IMR-90 (cell line): ENCODE data around the gene NTRK2. TPM values are rescaled to one million over a fixed set of nuclear protein-coding genes. Genes with fewer than 3 reads are reported as not detected.

Experiments
- ATAC-seq: fragments of 200-7000 bp; cut with Tn5 transposase; 2 replicates; pipeline ENCODE4 v1.9.1; 2020; ENCODE audit warnings: low read depth, mild to moderate bottlenecking, moderate library complexity
- BruUV-seq: library from RNA; stranded (reverse); fragments of 400-500 nt; replicated peaks from 2 replicates; lab custom pipeline; 2021; lab: Mats Ljungman, UMichigan
- CTCF ChIA-PET: fragments of 300-600 bp; formaldehyde crosslinking; extraction: SDS; loops from one replicate; lab custom pipeline; 2021; ENCODE audit warnings: antibody characterized with exemption; lab: Yijun Ruan, JAX
- POLR2A ChIA-PET: fragments of 300-600 bp; sonication (Branson Sonifier 250); formaldehyde crosslinking; loops from one replicate; lab custom pipeline; 2022; ENCODE audit warnings: antibody characterized with exemption; ENCODE audit not compliant: unreplicated experiment; lab: Charles Lee
- DNase-seq: peaks from one replicate; pipeline ENCODE4 v3.0.0; 2013
- H2AFZ ChIP-seq: replicated peaks from 2 replicates; pipeline ENCODE3; 2013; ENCODE audit warnings: low read length, mild to moderate bottlenecking; ENCODE audit not compliant: poor library complexity
- H2AK5ac ChIP-seq: 2 replicates; pipeline ENCODE4 v1.6.1; 2013; ENCODE audit warnings: low read depth, low read length, inconsistent platforms
- H2AK9ac ChIP-seq: replicated peaks from 2 replicates; pipeline ENCODE3; 2013; ENCODE audit warnings: mild to moderate bottlenecking, low read depth, low read length, moderate library complexity; ENCODE audit not compliant: poor library complexity
- H2BK120ac ChIP-seq: 2 replicates; pipeline ENCODE4 v1.6.1; 2013; ENCODE audit warnings: low read depth, low read length, inconsistent platforms
- H2BK15ac ChIP-seq: 3 replicates; pipeline ENCODE4 v1.6.1; 2013; ENCODE audit warnings: low read depth, low read length, inconsistent platforms
- H2BK20ac ChIP-seq: 2 replicates; pipeline ENCODE4 v1.6.1; 2013; ENCODE audit warnings: low read depth, mild to moderate bottlenecking, inconsistent platforms, low read length, moderate library complexity
- H2BK5ac ChIP-seq: 2 replicates; pipeline ENCODE4 v1.6.1; 2013; ENCODE audit warnings: mild to moderate bottlenecking, low read depth, low read length, inconsistent platforms; ENCODE audit not compliant: poor library complexity, severe bottlenecking
- H3K14ac ChIP-seq: replicated peaks from 2 replicates; pipeline ENCODE4 v1.6.1; 2013; ENCODE audit warnings: low read depth, low read length, inconsistent platforms
- H3K18ac ChIP-seq: 2 replicates; pipeline ENCODE4 v1.6.1; 2013; ENCODE audit warnings: low read depth, low read length, control low read depth
- H3K23ac ChIP-seq: 2 replicates; pipeline ENCODE4 v1.6.1; 2013; ENCODE audit warnings: low read depth, low read length, inconsistent platforms
- H3K27ac ChIP-seq: 2 replicates; pipeline ENCODE4 v1.5.1; 2013; ENCODE audit warnings: mild to moderate bottlenecking, control low read depth, low read length; ENCODE audit not compliant: insufficient read depth
- H3K27me3 ChIP-seq: 2 replicates; pipeline ENCODE4 v1.6.1; 2013; ENCODE audit warnings: low read length; ENCODE audit not compliant: control insufficient read depth, insufficient read depth
- H3K36me3 ChIP-seq: 2 replicates; pipeline ENCODE4 v1.6.1; 2013; ENCODE audit warnings: low read length, mixed read lengths; ENCODE audit not compliant: control insufficient read depth, insufficient read depth
- H3K4ac ChIP-seq: 2 replicates; pipeline ENCODE4 v1.6.1; 2013; ENCODE audit warnings: low read depth, low read length, inconsistent platforms
- H3K4me1 ChIP-seq: 2 replicates; pipeline ENCODE4 v1.6.1; 2013; ENCODE audit warnings: low read length, mixed read lengths; ENCODE audit not compliant: control insufficient read depth, insufficient read depth
- H3K4me2 ChIP-seq: 2 replicates; pipeline ENCODE4 v1.6.1; 2013; ENCODE audit warnings: low read depth, mild to moderate bottlenecking, control low read depth, low read length, moderate library complexity
- H3K4me3 ChIP-seq: 2 replicates; pipeline ENCODE4 v1.5.1; 2013; ENCODE audit warnings: low read depth, mild to moderate bottlenecking, control low read depth, low read length, moderate library complexity; ENCODE audit not compliant: insufficient read depth
- H3K56ac ChIP-seq: 2 replicates; pipeline ENCODE4 v1.6.1; 2013; ENCODE audit warnings: low read length, inconsistent platforms; ENCODE audit not compliant: insufficient read depth; ENCODE audit errors: extremely low read depth
- H3K79me1 ChIP-seq, 2 experiments: 2 replicates each; pipeline ENCODE4 v1.6.1; 2013; ENCODE audit warnings: low read length in 2 of 2, inconsistent platforms in 1 of 2, low read depth in 1 of 2
- H3K9ac ChIP-seq: 2 replicates; pipeline ENCODE4 v1.6.1; 2013; ENCODE audit warnings: low read depth, low read length, control low read depth
- H3K9me1 ChIP-seq: 2 replicates; pipeline ENCODE4 v1.6.1; 2013; ENCODE audit warnings: low read length, inconsistent platforms; ENCODE audit not compliant: insufficient read depth
- H3K9me3 ChIP-seq: 2 replicates; pipeline ENCODE4 v1.6.1; 2013; ENCODE audit warnings: low read length; ENCODE audit not compliant: control insufficient read depth, insufficient read depth
- H4K20me1 ChIP-seq: 2 replicates; pipeline ENCODE4 v1.6.1; 2013; ENCODE audit warnings: low read length, inconsistent platforms; ENCODE audit not compliant: insufficient read depth
- H4K5ac ChIP-seq: 2 replicates; pipeline ENCODE4 v1.6.1; 2013; ENCODE audit warnings: mild to moderate bottlenecking, low read depth, low read length, control low read depth
- H4K8ac ChIP-seq, 2 experiments: 2 replicates each; pipeline ENCODE4 v1.6.1; 2013; ENCODE audit warnings: low read depth in 2 of 2, low read length in 2 of 2, control low read depth in 1 of 2, inconsistent platforms in 1 of 2
- H4K91ac ChIP-seq: 2 replicates; pipeline ENCODE4 v1.6.1; 2013; ENCODE audit warnings: low read depth, low read length, inconsistent platforms; ENCODE audit not compliant: insufficient read depth
- BHLHE40 ChIP-seq: fragments of 150-350 bp; IDR thresholded peaks from 2 replicates; pipeline ENCODE4 v1.6.1; 2016; ENCODE audit warnings: mild to moderate bottlenecking, low read depth, low read length
- CEBPB ChIP-seq: IDR thresholded peaks from 2 replicates; pipeline ENCODE4 v1.6.1; 2012; ENCODE audit warnings: low read depth, low read length, improper control_type of control experiment
- ELK1 ChIP-seq: fragments of 150-350 bp; IDR thresholded peaks from 2 replicates; pipeline ENCODE4 v1.6.1; 2016; ENCODE audit warnings: low read depth, mild to moderate bottlenecking, low read length, moderate library complexity, borderline replicate concordance
- MAZ ChIP-seq: IDR thresholded peaks from 2 replicates; pipeline ENCODE4 v1.6.1; 2012; ENCODE audit warnings: low read depth, mild to moderate bottlenecking, low read length, improper control_type of control experiment, moderate library complexity, borderline replicate concordance
- MXI1 ChIP-seq: IDR thresholded peaks from 2 replicates; pipeline ENCODE4 v1.6.1; 2012; ENCODE audit warnings: low read depth, mild to moderate bottlenecking, low read length, moderate library complexity, borderline replicate concordance
- NFE2L2 ChIP-seq: fragments of 150-350 bp; IDR thresholded peaks from 2 replicates; pipeline ENCODE4 v1.6.1; 2016; ENCODE audit warnings: low read depth, mild to moderate bottlenecking, low read length
- POLR2A ChIP-seq: IDR thresholded peaks from 2 replicates; pipeline ENCODE4 v1.6.1; 2012; ENCODE audit warnings: mild to moderate bottlenecking, low read depth, low read length
- RFX5 ChIP-seq: IDR thresholded peaks from 2 replicates; pipeline ENCODE4 v1.8.0; 2012; ENCODE audit warnings: low read depth, mild to moderate bottlenecking, low read length, moderate library complexity
- WGBS, 2 experiments: methylation state at CpG; one replicate each; pipeline versions ENCODE4 v1.1.5 to v1.1.7; 2013; ENCODE audit warnings: missing lambda C conversion rate in 2 of 2; ENCODE audit not compliant: insufficient read length in 1 of 2; ENCODE audit errors: extremely low coverage in 2 of 2; 5-methylcytosine and 5-hydroxymethylcytosine counted together
- dilution Hi-C: fragments of 300-500 bp; cut with HindIII; formaldehyde crosslinking; loops from one replicate; pipeline ENCODE4 v1.14.3; 2018; ENCODE audit warnings: low sequenced_read_pairs; ENCODE audit not compliant: unreplicated experiment
- in situ Hi-C: fragments of 300-500 bp; cut with MboI; formaldehyde crosslinking; loops from 3 replicates; pipeline ENCODE4 v1.14.3; 2019; ENCODE audit warnings: low sequenced_read_pairs, inconsistent platforms, mixed read lengths
- intact Hi-C: fragments of 100-400 bp; cut with micrococcal nuclease; formaldehyde crosslinking; loops from 2 replicates; pipeline ENCODE4 v1.10.0; 2022
- polyA plus RNA-seq, 3 experiments: library from polyadenylated mRNA; depleted of rRNA; stranded (reverse); fragments of >200 nt; gene quantifications; 2 replicates each; pipeline ENCODE4 v1.2.3, GENCODE V29; 2012; ENCODE audit warnings: low replicate concordance in 1 of 3
- total RNA-seq: library from RNA; depleted of rRNA; stranded (reverse); fragments of >200 nt; gene quantifications from 2 replicates; pipeline ENCODE4 v1.2.3, GENCODE V29; 2012
- TF ChIP-seq, protein P1 (sequence below): conservative IDR thresholded peaks from 2 replicates; pipeline ENCODE4 v1.5.1; 2012; ENCODE audit warnings: mild to moderate bottlenecking, low read depth, low read length, improper control_type of control experiment
- TF ChIP-seq, protein P2 (sequence below): fragments of 150-350 bp; IDR thresholded peaks from 2 replicates; pipeline ENCODE4 v1.6.1; 2017; ENCODE audit warnings: mild to moderate bottlenecking, antibody characterized with exemption, low read length, low read depth

The NTRK2 gene
- total and polyA plus RNA-seq, 2 of the 4 experiments (the other 2 are of a cell fraction) = under 0.01 to 0.02 TPM

GRCh38 chr9:85001925-85002324, 332.4 kb downstream of the NTRK2 start:
- Histone ChIP-seq H2BK120ac (no peak overlapping the region), H3K36me3 (no peaks in the 10 kb centered on the region), H3K4me2 (no peak overlapping the region), H3K27me3 (no peaks in the 10 kb centered on the region), H4K8ac (no peak overlapping the region), H3K56ac (no peak overlapping the region), H3K4ac (no peak overlapping the region), H3K27ac (no peak overlapping the region), H2AK9ac (no peak overlapping the region), H3K18ac (no peak overlapping the region), H4K91ac (no peak overlapping the region), H3K9me1 (no peaks in the 10 kb centered on the region), H2AK5ac (no peak overlapping the region), H2BK20ac (no peak overlapping the region), H3K9me3 (peaks cover 26% of the 10 kb centered on the region), H3K9ac (no peak overlapping the region), H2AFZ (no peak overlapping the region), H4K20me1 (no peaks in the 10 kb centered on the region), H2BK15ac (no peak overlapping the region), H3K4me3 (no peak overlapping the region), H3K23ac (no peak overlapping the region), H3K79me1 (no peaks in the 10 kb centered on the region), H3K4me1 (no peaks in the 10 kb centered on the region), H3K14ac (no peak overlapping the region), H4K5ac (no peak overlapping the region), H2BK5ac (no peak overlapping the region)
- ATAC-seq (no peak), DNase-seq (no peak)
- no TSS peak for BruUV-seq
- ChIA-PET CTCF (no interaction called here), POLR2A (no interaction called here)
- TF ChIP-seq RFX5 (no peak), CEBPB (no peak), BHLHE40 (no peak), MXI1 (no peak), ELK1 (no peak), MAZ (no peak), POLR2A (no peak), NFE2L2 (no peak)
- TF ChIP-seq, protein P1, sequence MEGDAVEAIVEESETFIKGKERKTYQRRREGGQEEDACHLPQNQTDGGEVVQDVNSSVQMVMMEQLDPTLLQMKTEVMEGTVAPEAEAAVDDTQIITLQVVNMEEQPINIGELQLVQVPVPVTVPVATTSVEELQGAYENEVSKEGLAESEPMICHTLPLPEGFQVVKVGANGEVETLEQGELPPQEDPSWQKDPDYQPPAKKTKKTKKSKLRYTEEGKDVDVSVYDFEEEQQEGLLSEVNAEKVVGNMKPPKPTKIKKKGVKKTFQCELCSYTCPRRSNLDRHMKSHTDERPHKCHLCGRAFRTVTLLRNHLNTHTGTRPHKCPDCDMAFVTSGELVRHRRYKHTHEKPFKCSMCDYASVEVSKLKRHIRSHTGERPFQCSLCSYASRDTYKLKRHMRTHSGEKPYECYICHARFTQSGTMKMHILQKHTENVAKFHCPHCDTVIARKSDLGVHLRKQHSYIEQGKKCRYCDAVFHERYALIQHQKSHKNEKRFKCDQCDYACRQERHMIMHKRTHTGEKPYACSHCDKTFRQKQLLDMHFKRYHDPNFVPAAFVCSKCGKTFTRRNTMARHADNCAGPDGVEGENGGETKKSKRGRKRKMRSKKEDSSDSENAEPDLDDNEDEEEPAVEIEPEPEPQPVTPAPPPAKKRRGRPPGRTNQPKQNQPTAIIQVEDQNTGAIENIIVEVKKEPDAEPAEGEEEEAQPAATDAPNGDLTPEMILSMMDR = no peak
- TF ChIP-seq, protein P2, sequence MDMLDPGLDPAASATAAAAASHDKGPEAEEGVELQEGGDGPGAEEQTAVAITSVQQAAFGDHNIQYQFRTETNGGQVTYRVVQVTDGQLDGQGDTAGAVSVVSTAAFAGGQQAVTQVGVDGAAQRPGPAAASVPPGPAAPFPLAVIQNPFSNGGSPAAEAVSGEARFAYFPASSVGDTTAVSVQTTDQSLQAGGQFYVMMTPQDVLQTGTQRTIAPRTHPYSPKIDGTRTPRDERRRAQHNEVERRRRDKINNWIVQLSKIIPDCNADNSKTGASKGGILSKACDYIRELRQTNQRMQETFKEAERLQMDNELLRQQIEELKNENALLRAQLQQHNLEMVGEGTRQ = no peak
- no CpG with 5 or more reads among the region's 1 CpG for whole genome bisulfite sequencing, 2 experiments
- dilution Hi-C loops (no loop called here), intact Hi-C loops (no loop called here), in situ Hi-C loops (no loop called here)
